ENCODE data around the gene LRRC72. TPM values are rescaled to one million over a fixed set of nuclear protein-coding genes. Genes with fewer than 3 reads are reported as not detected.
"Not testable (repeated sequence)": the region's sequence is repeated elsewhere in the genome, so short reads cannot be mapped to it uniquely, and the experiment has no call there.

The LRRC72 gene
- total RNA-seq, 6 experiments from 2014 or later, result not detected

GRCh38 chr7:16502303-16502702, 24.3 kb upstream of the LRRC72 start:
- no peak overlapping the region for H3K4me3 Mint-ChIP-seq
- H3K4me1 Mint-ChIP-seq (ENCODE audit: low read depth), result peaks cover 6% of the 10 kb centered on the region; the same call in 1 of the 2 replicates
- H3K27ac Mint-ChIP-seq, result no peak overlapping the region
- no peak for TF ChIP-seq CTCF (IDR thresholded peaks at IDR 0.05)
- H3K9me3 Mint-ChIP-seq, result no peaks in the 10 kb centered on the region
- H3K36me3 Mint-ChIP-seq (ENCODE audit: low read depth), result no peaks in the 10 kb centered on the region
- H3K27me3 Mint-ChIP-seq (ENCODE audit: insufficient read depth), result peaks cover 3% of the 10 kb centered on the region; the same call in 1 of the 2 replicates
- no peak for DNase-seq

- Mint-ChIP-seq H3K27ac (no peak overlapping the region), H3K36me3 (ENCODE audit: low read depth) (no peaks in the 10 kb centered on the region), H3K4me1 (ENCODE audit: low read depth) (peaks cover 6% of the 10 kb centered on the region; the same call in 1 of the 2 replicates), H3K27me3 (ENCODE audit: insufficient read depth) (peaks cover 5% of the 10 kb centered on the region; the same call in 1 of the 2 replicates), H3K9me3 (no peaks in the 10 kb centered on the region), H3K4me3 (no peak overlapping the region)
- no peak for TF ChIP-seq CTCF (IDR thresholded peaks at IDR 0.05)
- no peak for DNase-seq
Observed at GRCh38 chr7:16504019-16504418, 22.6 kb upstream of the LRRC72 start.

GRCh38 chr7:16506422-16506821, 20.2 kb upstream of the LRRC72 start:
- not testable (repeated sequence) for DNase-seq; H3K27ac Mint-ChIP-seq; H3K4me1 Mint-ChIP-seq (ENCODE audit: low read depth); H3K4me3 Mint-ChIP-seq; H3K27me3 Mint-ChIP-seq (ENCODE audit: insufficient read depth); H3K36me3 Mint-ChIP-seq (ENCODE audit: low read depth); H3K9me3 Mint-ChIP-seq

- no peak for DNase-seq
- no peak overlapping the region for H3K27ac Mint-ChIP-seq
- peaks cover 7% of the 10 kb centered on the region for H3K27me3 Mint-ChIP-seq (ENCODE audit: insufficient read depth)
- no peaks in the 10 kb centered on the region for H3K9me3 Mint-ChIP-seq
- TF ChIP-seq CTCF (IDR thresholded peaks at IDR 0.05), result no peak
- H3K36me3 Mint-ChIP-seq (ENCODE audit: low read depth), result no peaks in the 10 kb centered on the region
- no peaks in the 10 kb centered on the region for H3K4me1 Mint-ChIP-seq (ENCODE audit: low read depth)
- no peak overlapping the region for H3K4me3 Mint-ChIP-seq
Observed at GRCh38 chr7:16509829-16510228, 16.8 kb upstream of the LRRC72 start.

- no peak for TF ChIP-seq CTCF (IDR thresholded peaks at IDR 0.05)
- no peak overlapping the region for H3K27ac Mint-ChIP-seq
- DNase-seq, result no peak
- no peaks in the 10 kb centered on the region for H3K4me1 Mint-ChIP-seq (ENCODE audit: low read depth)
- H3K9me3 Mint-ChIP-seq, result no peaks in the 10 kb centered on the region
- peaks cover 7% of the 10 kb centered on the region for H3K27me3 Mint-ChIP-seq (ENCODE audit: insufficient read depth)
- no peaks in the 10 kb centered on the region for H3K36me3 Mint-ChIP-seq (ENCODE audit: low read depth)
- no peak overlapping the region for H3K4me3 Mint-ChIP-seq
Observed at GRCh38 chr7:16511314-16511713, 15.3 kb upstream of the LRRC72 start.

GRCh38 chr7:16512097-16512496, 14.5 kb upstream of the LRRC72 start:
- no peak overlapping the region for H3K4me3 Mint-ChIP-seq
- no peaks in the 10 kb centered on the region for H3K4me1 Mint-ChIP-seq (ENCODE audit: low read depth)
- H3K27ac Mint-ChIP-seq, result no peak overlapping the region
- no peaks in the 10 kb centered on the region for H3K36me3 Mint-ChIP-seq (ENCODE audit: low read depth)
- DNase-seq, result no peak
- no peaks in the 10 kb centered on the region for H3K9me3 Mint-ChIP-seq
- H3K27me3 Mint-ChIP-seq (ENCODE audit: insufficient read depth), result peaks cover 10% of the 10 kb centered on the region
- TF ChIP-seq CTCF (IDR thresholded peaks at IDR 0.05), result no peak
